22Rv1 (cell line): ENCODE data around the gene PSAT1.

Experiments used
- H3K27ac ChIP-seq: fragments of 450-650 bp; 2 replicates; pipeline ENCODE4 v1.5.1; 2017
- ZFX ChIP-seq: fragments of 450-650 bp; IDR thresholded peaks from 2 replicates; pipeline ENCODE4 v1.6.1; 2017; ENCODE audit warnings: antibody characterized with exemption, borderline replicate concordance
- TF ChIP-seq, protein P1 (sequence below): fragments of 450-650 bp; IDR thresholded peaks from 2 replicates; pipeline ENCODE4 v1.5.1; 2017; ENCODE audit warnings: mild to moderate bottlenecking

The PSAT1 gene

GRCh38 chr9:78365748-78366697 is 69.1 kb downstream of the PSAT1 start:
- H3K27ac ChIP-seq, result no peak overlapping the region
- no peak for TF ChIP-seq ZFX
- TF ChIP-seq, protein P1, sequence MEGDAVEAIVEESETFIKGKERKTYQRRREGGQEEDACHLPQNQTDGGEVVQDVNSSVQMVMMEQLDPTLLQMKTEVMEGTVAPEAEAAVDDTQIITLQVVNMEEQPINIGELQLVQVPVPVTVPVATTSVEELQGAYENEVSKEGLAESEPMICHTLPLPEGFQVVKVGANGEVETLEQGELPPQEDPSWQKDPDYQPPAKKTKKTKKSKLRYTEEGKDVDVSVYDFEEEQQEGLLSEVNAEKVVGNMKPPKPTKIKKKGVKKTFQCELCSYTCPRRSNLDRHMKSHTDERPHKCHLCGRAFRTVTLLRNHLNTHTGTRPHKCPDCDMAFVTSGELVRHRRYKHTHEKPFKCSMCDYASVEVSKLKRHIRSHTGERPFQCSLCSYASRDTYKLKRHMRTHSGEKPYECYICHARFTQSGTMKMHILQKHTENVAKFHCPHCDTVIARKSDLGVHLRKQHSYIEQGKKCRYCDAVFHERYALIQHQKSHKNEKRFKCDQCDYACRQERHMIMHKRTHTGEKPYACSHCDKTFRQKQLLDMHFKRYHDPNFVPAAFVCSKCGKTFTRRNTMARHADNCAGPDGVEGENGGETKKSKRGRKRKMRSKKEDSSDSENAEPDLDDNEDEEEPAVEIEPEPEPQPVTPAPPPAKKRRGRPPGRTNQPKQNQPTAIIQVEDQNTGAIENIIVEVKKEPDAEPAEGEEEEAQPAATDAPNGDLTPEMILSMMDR, result peak; percentile 73

GRCh38 chr9:78366827-78367226 is 69.9 kb downstream of the PSAT1 start:
- TF ChIP-seq, protein P1, result no peak
- TF ChIP-seq ZFX, result no peak
- no peak overlapping the region for H3K27ac ChIP-seq

DNA sequence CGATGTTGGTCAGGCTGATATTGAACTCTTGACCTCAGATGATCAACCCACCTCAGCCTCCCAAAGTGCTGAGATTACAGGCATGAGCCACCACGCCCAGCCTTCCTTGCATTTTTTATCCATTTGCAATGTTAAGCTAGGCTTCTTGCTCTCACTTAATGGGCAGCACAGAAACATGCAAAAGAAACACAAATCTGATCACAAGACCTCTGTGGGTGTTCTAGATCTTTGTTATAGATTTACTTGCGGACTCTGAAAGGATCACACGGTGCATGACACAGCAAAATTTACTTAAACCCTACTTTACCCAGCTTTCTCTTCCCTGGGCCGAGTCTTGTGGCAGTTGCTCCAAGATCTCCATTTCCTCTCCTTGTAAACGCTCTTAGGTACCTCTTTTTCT is 71.3 kb downstream of the PSAT1 start:
- no peak overlapping the region for H3K27ac ChIP-seq
- no peak for TF ChIP-seq ZFX
- TF ChIP-seq, protein P1, result no peak

GRCh38 chr9:78369639-78370219 is 72.8 kb downstream of the PSAT1 start:
- no peak overlapping the region for H3K27ac ChIP-seq
- TF ChIP-seq, protein P1, result peak; percentile 92
- no peak for TF ChIP-seq ZFX

DNA sequence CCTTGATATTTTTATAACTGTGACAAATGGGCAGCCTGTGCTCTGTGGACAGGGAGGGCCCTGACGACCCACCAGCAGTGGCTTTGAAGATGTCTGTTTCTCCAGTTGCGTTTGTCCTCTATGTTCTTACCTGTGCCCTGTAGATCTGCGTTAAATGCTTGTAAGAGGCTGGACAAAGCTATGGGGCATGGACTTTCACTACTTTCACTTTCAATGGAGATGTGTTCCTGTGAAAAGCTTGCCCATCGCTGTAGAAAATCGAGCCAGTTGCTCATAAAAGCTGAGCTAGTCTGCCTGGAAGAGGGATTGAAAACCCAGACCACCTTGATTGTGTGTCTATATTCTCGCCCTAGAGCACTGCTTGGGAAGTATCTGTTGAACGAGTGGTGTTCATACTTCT is 74.1 kb downstream of the PSAT1 start:
- H3K27ac ChIP-seq, result no peak overlapping the region
- TF ChIP-seq, protein P1, result no peak
- no peak for TF ChIP-seq ZFX

DNA sequence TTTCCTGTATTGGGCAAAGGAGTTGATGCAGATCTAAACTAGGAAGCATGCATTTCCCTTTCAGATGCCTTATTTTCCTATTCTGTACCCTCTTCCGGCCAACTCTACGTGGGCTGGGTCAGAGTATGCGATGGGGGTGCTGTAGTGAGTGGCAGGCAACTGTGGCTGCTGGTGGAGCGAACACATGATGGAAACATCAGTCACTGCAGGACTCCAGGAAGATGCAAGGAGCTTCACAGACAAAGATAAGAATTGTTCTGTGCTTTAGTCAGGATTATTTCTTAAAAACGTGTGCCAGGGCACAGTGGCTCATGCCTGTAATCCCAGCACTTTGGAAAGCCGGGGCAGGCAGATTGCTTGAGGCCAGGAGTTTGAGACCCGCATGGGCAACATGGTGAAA is 75.1 kb downstream of the PSAT1 start:
- TF ChIP-seq, protein P1, result no peak
- TF ChIP-seq ZFX, result no peak
- H3K27ac ChIP-seq, result no peak overlapping the region
